ENCODE data around the gene DBN1. TPM values are rescaled to one million over a fixed set of nuclear protein-coding genes. Genes with fewer than 3 reads are reported as not detected.
A peak's percentile ranks its signal among the peaks of the same experiment; 100 is the strongest.

The DBN1 gene
- total RNA-seq, 1 donor from 2014 or later, result 113 TPM

DNA sequence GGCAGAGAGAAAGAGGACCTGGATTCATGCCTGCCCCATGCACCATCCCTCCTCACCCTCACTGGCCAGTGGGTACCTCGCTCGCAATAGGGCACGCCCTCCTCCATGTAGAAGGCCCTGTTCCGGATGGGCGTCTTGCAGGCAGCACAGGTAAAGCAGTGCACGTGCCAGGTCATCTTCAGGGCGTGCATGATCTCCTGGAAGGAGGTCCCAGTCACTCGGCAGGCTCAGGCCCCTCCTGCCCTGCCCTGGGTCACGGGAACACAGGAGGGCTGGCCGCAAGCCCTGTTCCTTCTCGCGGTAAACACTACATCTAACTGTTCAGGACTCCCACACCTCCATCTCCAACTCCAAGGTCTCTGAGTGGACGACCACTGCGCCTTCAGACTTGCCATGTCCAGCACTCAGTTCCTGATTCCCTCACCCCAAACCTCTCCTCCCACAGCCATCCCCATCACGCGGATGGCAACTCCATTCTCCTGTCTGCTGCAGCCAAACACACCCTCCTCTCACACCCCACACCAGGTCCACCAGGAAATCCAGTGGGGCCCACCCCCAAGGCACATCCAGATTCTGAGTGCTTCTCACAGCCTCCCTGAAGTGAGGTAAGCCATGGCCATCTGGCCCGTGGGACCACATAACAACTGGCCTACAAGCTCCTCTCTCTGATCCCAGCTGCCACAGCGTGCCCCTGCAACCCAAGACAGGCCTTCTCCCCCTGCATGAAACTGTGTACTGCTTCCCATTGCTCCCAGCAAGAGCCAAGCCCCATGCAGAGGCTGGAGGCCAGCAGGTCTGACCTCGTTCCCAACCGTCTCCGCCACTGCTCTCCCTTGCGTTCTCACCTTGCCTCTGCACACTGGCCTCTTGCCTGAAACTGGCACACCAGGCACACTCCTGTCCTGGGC is 10.8 kb upstream of the DBN1 start:
- Histone ChIP-seq H3K9me3 (ENCODE audit: low read depth) (no peaks in the 10 kb centered on the region), H3K36me3 (peaks cover 5% of the 10 kb centered on the region), H3K4me1 (no peaks in the 10 kb centered on the region), H3K4me3 (no peak overlapping the region), H3K79me2 (ENCODE audit: low read depth) (no peaks in the 10 kb centered on the region), H4K20me1 (ENCODE audit: low read depth) (peaks cover 27% of the 10 kb centered on the region), H3K9ac (no peak overlapping the region), H3F3A (ENCODE audit: low read depth) (peaks cover 19% of the 10 kb centered on the region), H3K27ac (no peak overlapping the region), H3K27me3 (no peaks in the 10 kb centered on the region), H2AFZ (replicated peaks) (no peak overlapping the region), H3K4me2 (no peak overlapping the region)
- Mint-ChIP-seq H3K4me1 (peaks cover 23% of the 10 kb centered on the region), H3K4me3 (peak overlapping the region; percentile 20), H3K9me3 (no peaks in the 10 kb centered on the region), H3K36me3 (peaks cover 27% of the 10 kb centered on the region), H3K27ac (peak overlapping the region; percentile 39), H3K27me3 (ENCODE audit: insufficient read depth, low read depth) (peaks cover 6% of the 10 kb centered on the region)
- TF ChIP-seq, protein P1, sequence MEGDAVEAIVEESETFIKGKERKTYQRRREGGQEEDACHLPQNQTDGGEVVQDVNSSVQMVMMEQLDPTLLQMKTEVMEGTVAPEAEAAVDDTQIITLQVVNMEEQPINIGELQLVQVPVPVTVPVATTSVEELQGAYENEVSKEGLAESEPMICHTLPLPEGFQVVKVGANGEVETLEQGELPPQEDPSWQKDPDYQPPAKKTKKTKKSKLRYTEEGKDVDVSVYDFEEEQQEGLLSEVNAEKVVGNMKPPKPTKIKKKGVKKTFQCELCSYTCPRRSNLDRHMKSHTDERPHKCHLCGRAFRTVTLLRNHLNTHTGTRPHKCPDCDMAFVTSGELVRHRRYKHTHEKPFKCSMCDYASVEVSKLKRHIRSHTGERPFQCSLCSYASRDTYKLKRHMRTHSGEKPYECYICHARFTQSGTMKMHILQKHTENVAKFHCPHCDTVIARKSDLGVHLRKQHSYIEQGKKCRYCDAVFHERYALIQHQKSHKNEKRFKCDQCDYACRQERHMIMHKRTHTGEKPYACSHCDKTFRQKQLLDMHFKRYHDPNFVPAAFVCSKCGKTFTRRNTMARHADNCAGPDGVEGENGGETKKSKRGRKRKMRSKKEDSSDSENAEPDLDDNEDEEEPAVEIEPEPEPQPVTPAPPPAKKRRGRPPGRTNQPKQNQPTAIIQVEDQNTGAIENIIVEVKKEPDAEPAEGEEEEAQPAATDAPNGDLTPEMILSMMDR (IDR thresholded peaks at IDR 0.05), result no peak
- TF ChIP-seq EZH2phosphoT487 (IDR thresholded peaks at IDR 0.05) (no peak), EZH2 (IDR thresholded peaks at IDR 0.05) (no peak)
- no peak for DNase-seq (ENCODE audit: low spot score)

DNA sequence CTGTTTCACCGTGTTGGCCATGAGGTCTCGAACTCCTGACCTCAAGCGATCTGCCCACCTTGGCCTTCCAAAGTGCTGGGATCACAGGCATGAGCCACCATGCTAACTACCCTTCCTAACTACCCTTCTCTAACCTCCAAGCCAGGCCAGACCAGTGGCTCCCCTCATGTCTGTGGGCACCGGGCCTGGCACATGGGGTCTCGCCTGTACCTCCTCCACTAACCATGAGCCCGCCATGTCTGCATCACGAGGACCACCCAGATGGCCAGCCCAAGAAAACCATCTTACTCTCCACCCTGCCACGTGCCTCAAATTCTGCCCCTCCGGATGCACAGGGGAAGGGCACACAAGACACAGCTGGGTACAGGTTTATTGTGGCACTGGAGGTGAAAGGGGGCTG is 9.6 kb upstream of the DBN1 start:
- Histone ChIP-seq H3K4me3 (no peak overlapping the region), H3K36me3 (peaks cover 5% of the 10 kb centered on the region), H2AFZ (replicated peaks) (no peak overlapping the region), H3K79me2 (ENCODE audit: low read depth) (no peaks in the 10 kb centered on the region), H3K4me2 (no peak overlapping the region), H3F3A (ENCODE audit: low read depth) (peaks cover 19% of the 10 kb centered on the region), H4K20me1 (ENCODE audit: low read depth) (peaks cover 17% of the 10 kb centered on the region), H3K4me1 (no peaks in the 10 kb centered on the region), H3K9me3 (ENCODE audit: low read depth) (no peaks in the 10 kb centered on the region), H3K27me3 (no peaks in the 10 kb centered on the region), H3K27ac (no peak overlapping the region), H3K9ac (no peak overlapping the region)
- H3K4me1 Mint-ChIP-seq, result peaks cover 32% of the 10 kb centered on the region
- no peak for DNase-seq (ENCODE audit: low spot score)
- peaks cover 30% of the 10 kb centered on the region for H3K36me3 Mint-ChIP-seq
- H3K27me3 Mint-ChIP-seq (ENCODE audit: insufficient read depth, low read depth), result peaks cover 10% of the 10 kb centered on the region
- no peak overlapping the region for H3K4me3 Mint-ChIP-seq
- no peaks in the 10 kb centered on the region for H3K9me3 Mint-ChIP-seq
- TF ChIP-seq, protein P1 (IDR thresholded peaks at IDR 0.05), result no peak
- TF ChIP-seq EZH2 (IDR thresholded peaks at IDR 0.05), result no peak
- no peak for TF ChIP-seq EZH2phosphoT487 (IDR thresholded peaks at IDR 0.05)
- no peak overlapping the region for H3K27ac Mint-ChIP-seq

DNA sequence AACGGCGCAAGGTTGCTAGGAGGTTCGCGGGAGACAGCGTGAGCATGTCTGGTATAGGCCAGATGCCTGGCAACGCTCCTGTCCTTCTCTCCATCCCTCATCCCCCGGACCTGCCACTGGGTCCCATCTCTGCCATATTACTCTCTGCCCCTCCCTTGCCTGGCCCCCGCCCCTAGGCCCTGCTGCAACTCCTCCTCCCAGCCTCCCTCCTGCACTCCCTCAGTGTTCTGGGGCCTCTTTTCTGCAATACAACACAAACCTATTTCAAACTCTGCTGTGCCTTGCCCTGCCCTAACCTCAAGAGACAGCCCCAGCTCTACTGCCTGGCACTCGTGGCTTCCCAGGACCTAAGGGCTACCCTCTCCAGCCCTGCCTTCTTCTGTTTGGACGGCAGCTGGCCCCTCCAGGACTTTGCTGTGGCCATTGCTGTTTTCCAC is 8.9 kb upstream of the DBN1 start:
- peaks cover 12% of the 10 kb centered on the region for H4K20me1 ChIP-seq (ENCODE audit: low read depth)
- H3K9me3 ChIP-seq (ENCODE audit: low read depth), result no peaks in the 10 kb centered on the region
- no peaks in the 10 kb centered on the region for H3K9me3 Mint-ChIP-seq

More for the DNA sequence above, 8.9 kb upstream of the DBN1 start:
- Histone ChIP-seq H3K36me3 (peaks cover 2% of the 10 kb centered on the region), H3K27ac (no peak overlapping the region), H3K4me3 (no peak overlapping the region), H3K27me3 (no peaks in the 10 kb centered on the region), H3K9ac (no peak overlapping the region), H3K79me2 (ENCODE audit: low read depth) (no peaks in the 10 kb centered on the region), H3F3A (ENCODE audit: low read depth) (peaks cover 19% of the 10 kb centered on the region), H3K4me2 (no peak overlapping the region), H2AFZ (replicated peaks) (no peak overlapping the region), H3K4me1 (no peaks in the 10 kb centered on the region)
- Mint-ChIP-seq H3K4me3 (no peak overlapping the region), H3K27ac (no peak overlapping the region), H3K4me1 (peaks cover 37% of the 10 kb centered on the region), H3K36me3 (peaks cover 29% of the 10 kb centered on the region), H3K27me3 (ENCODE audit: insufficient read depth, low read depth) (peaks cover 10% of the 10 kb centered on the region)
- DNase-seq (ENCODE audit: low spot score), result no peak
- TF ChIP-seq EZH2phosphoT487 (IDR thresholded peaks at IDR 0.05) (no peak), EZH2 (IDR thresholded peaks at IDR 0.05) (no peak)
- TF ChIP-seq, protein P1 (IDR thresholded peaks at IDR 0.05), result no peak
